GM23338 (cell line): ENCODE measurements around the gene IGFBP4. TPM values are rescaled to one million over a fixed set of nuclear protein-coding genes. Genes with fewer than 3 reads are reported as not detected.

Experiments
- ATAC-seq: fragments of 200-7000 bp; cut with Tn5 transposase; 3 replicates; pipeline ENCODE4 v1.9.1; 2020
- DNase-seq: peaks from one replicate; pipeline ENCODE4 v3.0.0-alpha.2; 2015; ENCODE audit warnings: low spot score
- H2AFZ ChIP-seq: fragments of 200-600 bp; sonication (generic); 2 replicates; pipeline ENCODE4 v1.8.0; 2016; ENCODE audit warnings: antibody characterized with exemption, mild to moderate bottlenecking, moderate library complexity
- H3F3A ChIP-seq: fragments of 200-600 bp; sonication (generic); replicated peaks from 2 replicates; pipeline ENCODE4 v1.8.0; 2017; ENCODE audit warnings: antibody characterized with exemption, mixed run types, low read depth
- H3K27ac ChIP-seq: fragments of 200-600 bp; sonication (generic); 2 replicates; pipeline ENCODE4 v1.6.1; 2016; ENCODE audit warnings: low read depth
- H3K27me3 ChIP-seq: fragments of 200-600 bp; sonication (generic); 2 replicates; pipeline ENCODE4 v1.8.0; 2016; ENCODE audit warnings: mild to moderate bottlenecking, mixed run types, moderate library complexity; ENCODE audit not compliant: insufficient read depth
- H3K36me3 ChIP-seq: fragments of 200-600 bp; sonication (generic); 2 replicates; pipeline ENCODE4 v1.8.0; 2016; ENCODE audit warnings: mild to moderate bottlenecking; ENCODE audit not compliant: insufficient read depth
- H3K4me1 ChIP-seq: fragments of 200-600 bp; sonication (generic); 2 replicates; pipeline ENCODE4 v1.8.0; 2016; ENCODE audit warnings: mild to moderate bottlenecking, moderate library complexity; ENCODE audit not compliant: insufficient read depth
- H3K4me2 ChIP-seq: fragments of 200-600 bp; sonication (generic); 2 replicates; pipeline ENCODE4 v1.7.1; 2017; ENCODE audit warnings: mixed run types
- H3K4me3 ChIP-seq: fragments of 200-600 bp; sonication (generic); 2 replicates; pipeline ENCODE4 v1.6.1; 2016; ENCODE audit warnings: mixed run types
- H3K79me2 ChIP-seq: fragments of 200-600 bp; sonication (generic); replicated peaks from 2 replicates; pipeline ENCODE4 v1.8.0; 2017; ENCODE audit warnings: mild to moderate bottlenecking; ENCODE audit not compliant: insufficient read depth
- H3K9me2 ChIP-seq: fragments of 200-600 bp; sonication (generic); 2 replicates; pipeline ENCODE4 v1.8.0; 2017; ENCODE audit not compliant: insufficient read depth
- H4K20me1 ChIP-seq: fragments of 200-600 bp; sonication (generic); replicated peaks from 2 replicates; pipeline ENCODE4 v1.8.0; 2017; ENCODE audit warnings: mild to moderate bottlenecking; ENCODE audit not compliant: insufficient read depth
- H3K27ac Mint-ChIP-seq: 2 replicates; pipeline ENCODE4 v1.8.0; 2020; ENCODE audit warnings: inconsistent platforms, mild to moderate bottlenecking, moderate library complexity, mixed read lengths
- H3K27me3 Mint-ChIP-seq: 3 replicates; pipeline ENCODE4 v1.8.0; 2022; ENCODE audit warnings: low read depth, mild to moderate bottlenecking, moderate library complexity, mixed read lengths, inconsistent platforms; ENCODE audit not compliant: insufficient read depth, poor library complexity
- H3K36me3 Mint-ChIP-seq: 3 replicates; pipeline ENCODE4 v1.8.0; 2021; ENCODE audit warnings: low read depth, mild to moderate bottlenecking, inconsistent platforms, moderate library complexity, mixed read lengths
- H3K4me1 Mint-ChIP-seq: 3 replicates; pipeline ENCODE4 v1.8.0; 2020; ENCODE audit warnings: mild to moderate bottlenecking, inconsistent platforms, mixed read lengths
- H3K4me3 Mint-ChIP-seq: 3 replicates; pipeline ENCODE4 v1.8.0; 2021; ENCODE audit warnings: moderate library complexity, mild to moderate bottlenecking, inconsistent platforms, mixed read lengths
- H3K9me3 Mint-ChIP-seq: 3 replicates; pipeline ENCODE4 v1.8.0; 2020; ENCODE audit warnings: moderate library complexity, mild to moderate bottlenecking, inconsistent platforms, mixed read lengths
- CREB1 ChIP-seq: fragments of 250-450 bp; sonication (Bioruptor Pico); IDR thresholded peaks from 2 replicates; pipeline ENCODE4 v1.5.0; 2020; ENCODE audit warnings: low read depth, mild to moderate bottlenecking, moderate library complexity
- ETS1 ChIP-seq: IDR thresholded peaks from 2 replicates; pipeline ENCODE4 v1.6.1; 2016; ENCODE audit warnings: antibody characterized with exemption
- EZH2 ChIP-seq: fragments of 200-600 bp; sonication (generic); IDR thresholded peaks from one replicate; pipeline ENCODE4 v1.8.0; 2017; ENCODE audit warnings: antibody characterized with exemption, mild to moderate bottlenecking, low read depth; ENCODE audit not compliant: unreplicated experiment
- EZH2phosphoT487 ChIP-seq: fragments of 200-600 bp; sonication (generic); IDR thresholded peaks from one replicate; pipeline ENCODE4 v1.8.1; 2018; ENCODE audit warnings: antibody characterized with exemption; ENCODE audit not compliant: unreplicated experiment
- JUNB ChIP-seq: IDR thresholded peaks from one replicate; pipeline ENCODE4 v1.6.1; 2016; ENCODE audit warnings: antibody characterized with exemption; ENCODE audit not compliant: unreplicated experiment
- NANOG ChIP-seq: IDR thresholded peaks from 2 replicates; pipeline ENCODE4 v1.6.1; 2016; ENCODE audit warnings: antibody characterized with exemption, borderline replicate concordance
- POLR2AphosphoS5 ChIP-seq: IDR thresholded peaks from 2 replicates; pipeline ENCODE4 v1.6.1; 2016; ENCODE audit warnings: antibody characterized with exemption, low read depth
- STAT1 ChIP-seq: IDR thresholded peaks from one replicate; pipeline ENCODE4 v1.6.1; 2016; ENCODE audit warnings: antibody characterized with exemption; ENCODE audit not compliant: unreplicated experiment
- ZNF114 ChIP-seq: fragments of 250-450 bp; sonication (Bioruptor Pico); IDR thresholded peaks from 2 replicates; pipeline ENCODE4 v1.5.0; 2020; ENCODE audit warnings: mild to moderate bottlenecking, moderate library complexity
- ZNF331 ChIP-seq: fragments of 250-450 bp; sonication (Bioruptor Pico); IDR thresholded peaks from 2 replicates; pipeline ENCODE4 v1.5.0; 2020; ENCODE audit warnings: low read depth, mild to moderate bottlenecking, moderate library complexity
- ZNF462 ChIP-seq: fragments of 250-450 bp; sonication (Bioruptor Pico); IDR thresholded peaks from 2 replicates; pipeline ENCODE4 v1.5.0; 2020; ENCODE audit warnings: mild to moderate bottlenecking, moderate library complexity
- polyA plus RNA-seq: library from polyadenylated mRNA; unstranded; fragments of >200 nt; fragmentation: Nextera tagmentation; extraction: Ambion mirVana; gene quantifications from 2 replicates; pipeline ENCODE4 v1.2.1, GENCODE V29; 2016
- total RNA-seq: library from RNA; depleted of rRNA; stranded (reverse); fragments of >200 nt; shearing (Covaris generic); gene quantifications from 2 replicates; pipeline ENCODE4 v1.2.3, GENCODE V29; 2014
- TF ChIP-seq, protein P1 (sequence below), 2 experiments: fragments of 200-600 bp in 1 of 2; sonication (generic) in 1 of 2; conservative IDR thresholded peaks; 2 replicates each; pipeline versions ENCODE4 v1.5.1 to v1.6.1; 2016 to 2017; ENCODE audit warnings: antibody characterized with exemption in 2 of 2, low read depth in 2 of 2, mild to moderate bottlenecking in 2 of 2, moderate library complexity in 1 of 2
- TF ChIP-seq, protein P2 (sequence below): IDR thresholded peaks from one replicate; pipeline ENCODE4 v1.6.1; 2018; ENCODE audit warnings: antibody characterized with exemption; ENCODE audit not compliant: unreplicated experiment

The IGFBP4 gene
- total and polyA plus RNA-seq, 2 experiments from 2014 or later = 38.7 to 78.9 TPM

DNA sequence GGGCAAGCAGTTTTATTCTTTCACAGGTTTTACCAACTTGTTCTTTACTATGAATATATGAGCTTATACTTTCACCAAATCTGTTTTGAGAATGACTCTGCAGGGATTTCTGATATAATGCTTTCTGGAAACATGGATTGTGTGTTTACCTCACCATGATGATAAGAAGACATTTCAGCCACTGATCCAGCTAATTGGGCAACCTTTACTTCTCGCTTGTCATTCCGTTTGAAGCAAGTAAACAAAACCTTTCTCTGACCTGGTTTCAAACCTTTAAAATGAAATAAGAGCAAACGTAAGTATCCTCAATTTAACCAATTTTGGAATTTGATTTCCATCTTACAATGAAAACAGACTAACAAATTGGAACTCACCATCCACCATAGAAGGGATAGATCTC is 39.2 kb upstream of the IGFBP4 start:
- Mint-ChIP-seq H3K9me3 (no peaks in the 10 kb centered on the region), H3K4me1 (no peaks in the 10 kb centered on the region), H3K27me3 (no peaks in the 10 kb centered on the region), H3K27ac (no peak overlapping the region), H3K36me3 (peaks cover 99% of the 10 kb centered on the region), H3K4me3 (no peak overlapping the region)
- H3K27me3 ChIP-seq = no peaks in the 10 kb centered on the region
- H3K36me3 ChIP-seq = peaks cover 97% of the 10 kb centered on the region
- TF ChIP-seq JUNB (no peak), NANOG (no peak), CREB1 (CRISPR knock-in tag) (no peak), ZNF462 (CRISPR knock-in tag) (no peak), ZNF331 (CRISPR knock-in tag) (no peak), EZH2 (no peak), STAT1 (no peak), ZNF114 (no peak), ETS1 (no peak), EZH2phosphoT487 (no peak), POLR2AphosphoS5 (no peak)
- TF ChIP-seq, protein P1, sequence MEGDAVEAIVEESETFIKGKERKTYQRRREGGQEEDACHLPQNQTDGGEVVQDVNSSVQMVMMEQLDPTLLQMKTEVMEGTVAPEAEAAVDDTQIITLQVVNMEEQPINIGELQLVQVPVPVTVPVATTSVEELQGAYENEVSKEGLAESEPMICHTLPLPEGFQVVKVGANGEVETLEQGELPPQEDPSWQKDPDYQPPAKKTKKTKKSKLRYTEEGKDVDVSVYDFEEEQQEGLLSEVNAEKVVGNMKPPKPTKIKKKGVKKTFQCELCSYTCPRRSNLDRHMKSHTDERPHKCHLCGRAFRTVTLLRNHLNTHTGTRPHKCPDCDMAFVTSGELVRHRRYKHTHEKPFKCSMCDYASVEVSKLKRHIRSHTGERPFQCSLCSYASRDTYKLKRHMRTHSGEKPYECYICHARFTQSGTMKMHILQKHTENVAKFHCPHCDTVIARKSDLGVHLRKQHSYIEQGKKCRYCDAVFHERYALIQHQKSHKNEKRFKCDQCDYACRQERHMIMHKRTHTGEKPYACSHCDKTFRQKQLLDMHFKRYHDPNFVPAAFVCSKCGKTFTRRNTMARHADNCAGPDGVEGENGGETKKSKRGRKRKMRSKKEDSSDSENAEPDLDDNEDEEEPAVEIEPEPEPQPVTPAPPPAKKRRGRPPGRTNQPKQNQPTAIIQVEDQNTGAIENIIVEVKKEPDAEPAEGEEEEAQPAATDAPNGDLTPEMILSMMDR (conservative IDR thresholded peaks at IDR 0.05; ENCODE audit: low read depth in 2 of 2) = no peak
- TF ChIP-seq, protein P2, sequence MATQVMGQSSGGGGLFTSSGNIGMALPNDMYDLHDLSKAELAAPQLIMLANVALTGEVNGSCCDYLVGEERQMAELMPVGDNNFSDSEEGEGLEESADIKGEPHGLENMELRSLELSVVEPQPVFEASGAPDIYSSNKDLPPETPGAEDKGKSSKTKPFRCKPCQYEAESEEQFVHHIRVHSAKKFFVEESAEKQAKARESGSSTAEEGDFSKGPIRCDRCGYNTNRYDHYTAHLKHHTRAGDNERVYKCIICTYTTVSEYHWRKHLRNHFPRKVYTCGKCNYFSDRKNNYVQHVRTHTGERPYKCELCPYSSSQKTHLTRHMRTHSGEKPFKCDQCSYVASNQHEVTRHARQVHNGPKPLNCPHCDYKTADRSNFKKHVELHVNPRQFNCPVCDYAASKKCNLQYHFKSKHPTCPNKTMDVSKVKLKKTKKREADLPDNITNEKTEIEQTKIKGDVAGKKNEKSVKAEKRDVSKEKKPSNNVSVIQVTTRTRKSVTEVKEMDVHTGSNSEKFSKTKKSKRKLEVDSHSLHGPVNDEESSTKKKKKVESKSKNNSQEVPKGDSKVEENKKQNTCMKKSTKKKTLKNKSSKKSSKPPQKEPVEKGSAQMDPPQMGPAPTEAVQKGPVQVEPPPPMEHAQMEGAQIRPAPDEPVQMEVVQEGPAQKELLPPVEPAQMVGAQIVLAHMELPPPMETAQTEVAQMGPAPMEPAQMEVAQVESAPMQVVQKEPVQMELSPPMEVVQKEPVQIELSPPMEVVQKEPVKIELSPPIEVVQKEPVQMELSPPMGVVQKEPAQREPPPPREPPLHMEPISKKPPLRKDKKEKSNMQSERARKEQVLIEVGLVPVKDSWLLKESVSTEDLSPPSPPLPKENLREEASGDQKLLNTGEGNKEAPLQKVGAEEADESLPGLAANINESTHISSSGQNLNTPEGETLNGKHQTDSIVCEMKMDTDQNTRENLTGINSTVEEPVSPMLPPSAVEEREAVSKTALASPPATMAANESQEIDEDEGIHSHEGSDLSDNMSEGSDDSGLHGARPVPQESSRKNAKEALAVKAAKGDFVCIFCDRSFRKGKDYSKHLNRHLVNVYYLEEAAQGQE = no peak
- no peak overlapping the region for H2AFZ ChIP-seq
- no peaks in the 10 kb centered on the region for H3K79me2 ChIP-seq
- H3K4me3 ChIP-seq = no peak overlapping the region
- DNase-seq (no peak), ATAC-seq (no peak)
- H3F3A ChIP-seq = peaks cover 21% of the 10 kb centered on the region; the same call in 1 of the 2 replicates
- H3K4me1 ChIP-seq = no peaks in the 10 kb centered on the region
- H3K4me2 ChIP-seq = no peak overlapping the region
- H3K9me2 ChIP-seq = no peaks in the 10 kb centered on the region
- 0 out of 2 replicates have a peak, but pooled peaks cover 6% of the 10 kb centered on the region for H4K20me1 ChIP-seq
- H3K27ac ChIP-seq = 0 out of 2 replicates have a peak overlapping the region, but pooled peaks have one; percentile 8
